HepG2 (cell line): ENCODE results near the gene BTBD19. TPM values are rescaled to one million over a fixed set of nuclear protein-coding genes. Genes with fewer than 3 reads are reported as not detected.

Experiments used
- EEA1 ChIP-seq: sonication (generic); formaldehyde crosslinking; IDR thresholded peaks from 2 replicates; pipeline ENCODE4 v1.5.1; 2020; ENCODE audit warnings: mild to moderate bottlenecking, missing genetic modification reagents, borderline replicate concordance
- JDP2 ChIP-seq: sonication (generic); formaldehyde crosslinking; IDR thresholded peaks from 2 replicates; pipeline ENCODE4 v1.8.1; 2022; ENCODE audit warnings: missing genetic modification reagents, borderline replicate concordance
- LRRFIP1 ChIP-seq: sonication (generic); formaldehyde crosslinking; conservative IDR thresholded peaks from 2 replicates; pipeline ENCODE4 v1.4.0; 2020; ENCODE audit warnings: missing genetic modification reagents
- MAZ ChIP-seq, 2 experiments: sonication (generic) in 1 of 2; formaldehyde crosslinking in 1 of 2; IDR thresholded peaks; 2 replicates each; pipeline versions ENCODE4 v1.5.0 to v1.6.1; 2012 to 2020; ENCODE audit warnings: low read depth in 2 of 2, mild to moderate bottlenecking in 2 of 2, borderline replicate concordance in 1 of 2, improper control_type of control experiment in 1 of 2, low read length in 1 of 2, missing genetic modification reagents in 1 of 2, moderate library complexity in 1 of 2
- POGK ChIP-seq: sonication (generic); formaldehyde crosslinking; conservative IDR thresholded peaks from 2 replicates; pipeline ENCODE4 v1.8.0; 2022; ENCODE audit warnings: mild to moderate bottlenecking, moderate library complexity, missing genetic modification reagents
- REXO4 ChIP-seq: sonication (generic); formaldehyde crosslinking; IDR thresholded peaks from 2 replicates; pipeline ENCODE4 v1.8.0; 2022; ENCODE audit warnings: missing genetic modification reagents, mild to moderate bottlenecking, borderline replicate concordance
- SIN3B ChIP-seq: fragments of 150-350 bp; IDR thresholded peaks from 2 replicates; pipeline ENCODE4 v1.6.1; 2014; ENCODE audit warnings: low read length
- SMAD9 ChIP-seq: sonication (generic); formaldehyde crosslinking; IDR thresholded peaks from 2 replicates; pipeline ENCODE4 v1.5.1; 2020; ENCODE audit warnings: mild to moderate bottlenecking, missing genetic modification reagents
- TARDBP ChIP-seq: sonication (generic); formaldehyde crosslinking; IDR thresholded peaks from 2 replicates; pipeline ENCODE4 v1.8.0; 2022; ENCODE audit warnings: mild to moderate bottlenecking, missing genetic modification reagents
- ZBTB33 ChIP-seq: sonication (generic); formaldehyde crosslinking; IDR thresholded peaks from 2 replicates; pipeline ENCODE4 v1.4.0; 2020; ENCODE audit warnings: missing genetic modification reagents
- ZFP82 ChIP-seq: sonication (generic); formaldehyde crosslinking; IDR thresholded peaks from 2 replicates; pipeline ENCODE4 v1.5.1; 2020; ENCODE audit warnings: mild to moderate bottlenecking, missing genetic modification reagents, borderline replicate concordance
- ZNF12 ChIP-seq: sonication (generic); formaldehyde crosslinking; IDR thresholded peaks from 2 replicates; pipeline ENCODE4 v1.5.0; 2020; ENCODE audit warnings: missing genetic modification reagents
- ZNF256 ChIP-seq: sonication (generic); formaldehyde crosslinking; conservative IDR thresholded peaks from 2 replicates; pipeline ENCODE4 v1.4.0; 2020; ENCODE audit warnings: missing genetic modification reagents
- ZNF746 ChIP-seq: sonication (generic); formaldehyde crosslinking; IDR thresholded peaks from 2 replicates; pipeline ENCODE4 v1.8.0; 2022; ENCODE audit warnings: mild to moderate bottlenecking, missing genetic modification reagents
- polyA plus RNA-seq, 8 experiments: library from polyadenylated mRNA; depleted of rRNA in 3 of 8; stranded (reverse) in 7 of 8; unstranded in 1 of 8; fragments of >200 nt; fragmentation: Illumina TruSeq in 4 of 8; extraction: Trizol in 4 of 8; gene quantifications; 2 replicates each; pipeline versions ENCODE4 v1.2.1 to v1.2.3, GENCODE V29; 2011 to 2016; ENCODE audit warnings: low read depth in 4 of 8, missing spikeins in 1 of 8, mixed read lengths in 1 of 8; ENCODE audit not compliant: insufficient read depth in 1 of 8
- total RNA-seq, 5 experiments: library from RNA; depleted of rRNA; stranded (reverse); fragments of >200 nt; fragmentation: Illumina TruSeq; extraction: Trizol; gene quantifications; 2 replicates each; pipeline ENCODE4 v1.2.3, GENCODE V29; 2016; ENCODE audit warnings: low read depth in 1 of 5
- TF ChIP-seq, protein P1 (sequence below): sonication (generic); formaldehyde crosslinking; conservative IDR thresholded peaks from 2 replicates; pipeline ENCODE4 v1.4.0; 2020; ENCODE audit warnings: missing genetic modification reagents

The BTBD19 gene
- total and polyA plus RNA-seq, 2 of the 13 experiments (the other 11 are each of a cell fraction or from before 2014, with no cell fraction given): 2.7 to 6.7 TPM

DNA sequence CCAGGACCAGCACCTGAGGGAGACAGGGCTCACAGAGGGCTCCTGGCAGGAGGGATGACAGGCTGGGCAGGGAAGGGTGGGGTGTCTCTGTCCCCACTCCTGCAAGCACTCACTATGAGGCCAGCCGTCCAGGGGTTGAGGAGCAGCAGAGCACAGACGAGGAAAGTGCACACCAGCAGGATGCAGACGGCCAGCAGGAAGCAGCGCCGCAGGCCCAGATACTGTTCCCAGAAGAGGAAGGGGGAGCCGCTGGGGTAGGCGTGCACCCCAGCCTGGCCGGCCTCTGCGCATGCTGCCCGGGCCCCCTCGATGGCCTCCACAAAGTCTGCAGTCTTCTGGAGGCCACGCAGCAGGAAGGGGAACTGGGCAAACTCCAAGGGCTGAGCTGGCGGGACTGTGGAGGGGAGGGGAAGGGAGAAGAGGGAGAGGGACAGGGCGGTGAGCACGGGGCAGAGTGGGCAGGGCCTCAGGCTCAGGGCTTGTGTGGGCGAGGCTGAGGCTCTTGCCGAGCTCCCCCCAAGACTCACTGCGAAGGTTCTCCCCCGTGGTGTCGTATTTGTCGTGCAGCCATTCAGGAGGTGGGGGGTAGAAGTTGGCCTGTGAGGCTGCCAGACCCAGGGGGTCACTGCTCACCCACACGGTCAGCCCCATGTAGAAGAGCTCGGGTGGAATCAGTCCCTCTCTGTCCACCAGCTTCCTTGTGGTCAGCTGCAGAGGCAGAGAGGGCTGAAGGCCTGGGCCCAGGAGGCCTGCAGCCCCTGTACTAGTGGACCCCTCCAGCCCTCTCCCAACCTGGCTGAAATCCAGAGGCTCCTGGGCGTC, 18.3 kb downstream of the BTBD19 start (continued):
- TF ChIP-seq POGK (CRISPR knock-in tag): no peak
- no peak; the same call in 1 of the 2 replicates for TF ChIP-seq ZBTB33 (CRISPR knock-in tag)
- TF ChIP-seq EEA1 (CRISPR knock-in tag): peak; percentile 60; the same call in 1 of the 2 replicates
- TF ChIP-seq JDP2 (CRISPR knock-in tag): no peak
- no peak; the same call in 1 of the 2 replicates for TF ChIP-seq ZNF256 (CRISPR knock-in tag)
- TF ChIP-seq REXO4 (CRISPR knock-in tag): no peak
- TF ChIP-seq, protein P1, sequence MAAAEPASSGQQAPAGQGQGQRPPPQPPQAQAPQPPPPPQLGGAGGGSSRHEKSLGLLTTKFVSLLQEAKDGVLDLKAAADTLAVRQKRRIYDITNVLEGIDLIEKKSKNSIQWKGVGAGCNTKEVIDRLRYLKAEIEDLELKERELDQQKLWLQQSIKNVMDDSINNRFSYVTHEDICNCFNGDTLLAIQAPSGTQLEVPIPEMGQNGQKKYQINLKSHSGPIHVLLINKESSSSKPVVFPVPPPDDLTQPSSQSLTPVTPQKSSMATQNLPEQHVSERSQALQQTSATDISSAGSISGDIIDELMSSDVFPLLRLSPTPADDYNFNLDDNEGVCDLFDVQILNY: no peak
- no peak for TF ChIP-seq SIN3B
- 0 out of 2 replicates have a peak, but pooled peaks have one; percentile 50 for TF ChIP-seq LRRFIP1
- 0 out of 2 replicates have a peak, but pooled peaks have one; percentile 52 for TF ChIP-seq ZNF12 (CRISPR knock-in tag)
- TF ChIP-seq SMAD9 (CRISPR knock-in tag): no peak
- peak; percentile 31; the same call in 1 of the 2 replicates for TF ChIP-seq MAZ (IDR thresholded peaks at IDR 0.05; ENCODE audit: borderline replicate concordance, low read depth, low read length)
- TF ChIP-seq MAZ (CRISPR knock-in tag; IDR thresholded peaks at IDR 0.05; ENCODE audit: low read depth): 0 out of 2 replicates have a peak, but pooled peaks have one; percentile 23
- TF ChIP-seq ZFP82 (CRISPR knock-in tag): no peak
- no peak for TF ChIP-seq TARDBP (CRISPR knock-in tag)
- TF ChIP-seq ZNF746 (CRISPR knock-in tag): peak; percentile 66; the same call in 1 of the 2 replicates
